IgD-negative memory B cell (primary cell): ENCODE data around the gene SMAP2. TPM values are rescaled to one million over a fixed set of nuclear protein-coding genes. Genes with fewer than 3 reads are reported as not detected.
"Not testable (repeated sequence)": the region's sequence is repeated elsewhere in the genome, so short reads cannot be mapped to it uniquely, and the experiment has no call there.

Experiments used
- H3K27ac Mint-ChIP-seq, 3 donors: one replicate each; pipeline ENCODE4 v1.8.0; 2020 to 2022; ENCODE audit warnings: mild to moderate bottlenecking in 3 of 3, mixed read lengths in 3 of 3, moderate library complexity in 1 of 3
- H3K27me3 Mint-ChIP-seq: one replicate; pipeline ENCODE4 v1.8.0; 2021; ENCODE audit warnings: mixed read lengths
- H3K36me3 Mint-ChIP-seq: one replicate; pipeline ENCODE4 v1.8.0; 2020; ENCODE audit warnings: mild to moderate bottlenecking, mixed read lengths
- H3K4me1 Mint-ChIP-seq, 3 donors: one replicate each; pipeline ENCODE4 v1.8.0; 2020 to 2022; ENCODE audit warnings: mixed read lengths in 3 of 3, mild to moderate bottlenecking in 1 of 3
- H3K4me3 Mint-ChIP-seq, 4 donors: one replicate each; pipeline ENCODE4 v1.8.0; 2020 to 2022; ENCODE audit warnings: mild to moderate bottlenecking in 4 of 4, mixed read lengths in 4 of 4, moderate library complexity in 3 of 4
- H3K9me3 Mint-ChIP-seq, 3 donors: one replicate each; pipeline ENCODE4 v1.8.0; 2020 to 2021; ENCODE audit warnings: mixed read lengths in 3 of 3, mild to moderate bottlenecking in 1 of 3
- polyA plus RNA-seq: library from polyadenylated mRNA; unstranded; fragments of 300-500 nt; fragmentation: Illumina TruSeq; gene quantifications from one replicate; pipeline ENCODE4 v1.2.3, GENCODE V29; 2021

Gene SMAP2
- 624 TPM for polyA plus RNA-seq

GRCh38 chr1:40373323-40374283, at the start of gene SMAP2:
Gene SMAP2, plus strand, starts transcription at chr1:40373727. Its CDS starts 394 bp downstream, at chr1:40374121.
- peak within 1 kb of the TSS; percentile 94 to 99 (median 98) for H3K27ac Mint-ChIP-seq
- H3K4me3 Mint-ChIP-seq: peak within 1 kb of the TSS; percentile 93 to 100 (median 100)
- no peaks in the 10 kb centered on the region for H3K27me3 Mint-ChIP-seq

GRCh38 chr1:40331403-40331802, 42.1 kb upstream of the SMAP2 start:
- not testable (repeated sequence) for H3K4me3 Mint-ChIP-seq, H3K36me3 Mint-ChIP-seq, H3K4me1 Mint-ChIP-seq, H3K9me3 Mint-ChIP-seq, H3K27me3 Mint-ChIP-seq, H3K27ac Mint-ChIP-seq

More at GRCh38 chr1:40373323-40374283, at the start of gene SMAP2:
- peaks cover 0 to 2% (median 0%) of the 10 kb centered on the region in 3 donors for H3K9me3 Mint-ChIP-seq
- H3K36me3 Mint-ChIP-seq: peaks cover 12% of the 10 kb centered on the region
- H3K4me1 Mint-ChIP-seq: peaks cover 15 to 37% (median 31%) of the 10 kb centered on the region in 3 donors

GRCh38 chr1:40332695-40333094, 40.8 kb upstream of the SMAP2 start:
- Mint-ChIP-seq H3K4me1 (no peaks in the 10 kb centered on the region), H3K36me3 (no peaks in the 10 kb centered on the region), H3K4me3 (no peak overlapping the region), H3K9me3 (peaks cover 0 to 5% (median 3%) of the 10 kb centered on the region in 3 donors), H3K27ac (peak overlapping the region in 1 of 3 donors; percentile 16), H3K27me3 (no peaks in the 10 kb centered on the region)

GRCh38 chr1:40337443-40337842, 36.1 kb upstream of the SMAP2 start:
- Mint-ChIP-seq H3K27me3 (no peaks in the 10 kb centered on the region), H3K27ac (peak overlapping the region in 1 of 3 donors; percentile 51), H3K4me1 (peaks cover 21 to 29% (median 27%) of the 10 kb centered on the region in 3 donors), H3K9me3 (peaks cover 0 to 3% (median 0%) of the 10 kb centered on the region in 3 donors), H3K36me3 (no peaks in the 10 kb centered on the region), H3K4me3 (no peak overlapping the region)

- Mint-ChIP-seq H3K27me3 (no peaks in the 10 kb centered on the region), H3K27ac (peak overlapping the region in 2 of 3 donors; percentile 0 to 1), H3K4me1 (peaks cover 25 to 34% (median 32%) of the 10 kb centered on the region in 3 donors), H3K36me3 (no peaks in the 10 kb centered on the region), H3K9me3 (no peaks in the 10 kb centered on the region), H3K4me3 (peak overlapping the region in 2 of 4 donors; percentile 41 to 42)
These were observed 34.6 kb upstream of the SMAP2 start for GRCh38 chr1:40338745-40339419.

- Mint-ChIP-seq H3K4me1 (peaks cover 33 to 41% (median 39%) of the 10 kb centered on the region in 3 donors), H3K27me3 (no peaks in the 10 kb centered on the region), H3K36me3 (peaks cover 3% of the 10 kb centered on the region), H3K4me3 (peak overlapping the region in 1 of 4 donors; percentile 5), H3K27ac (peak overlapping the region in 1 of 3 donors; percentile 18), H3K9me3 (no peaks in the 10 kb centered on the region)
These were observed 33.9 kb upstream of the SMAP2 start for GRCh38 chr1:40339420-40340323.

GRCh38 chr1:40341491-40342380, 31.8 kb upstream of the SMAP2 start:
- Mint-ChIP-seq H3K27ac (peak overlapping the region; percentile 9 to 82 (median 40)), H3K4me1 (peaks cover 37 to 51% (median 46%) of the 10 kb centered on the region in 3 donors), H3K9me3 (no peaks in the 10 kb centered on the region), H3K4me3 (peak overlapping the region in 3 of 4 donors; percentile 15 to 29 (median 27)), H3K27me3 (no peaks in the 10 kb centered on the region), H3K36me3 (peaks cover 3% of the 10 kb centered on the region)

- Mint-ChIP-seq H3K4me1 (peaks cover 37 to 51% (median 46%) of the 10 kb centered on the region in 3 donors), H3K4me3 (peak overlapping the region in 3 of 4 donors; percentile 15 to 29 (median 27)), H3K27ac (peak overlapping the region; percentile 9 to 82 (median 40))
- not testable (repeated sequence) for H3K9me3 Mint-ChIP-seq, H3K36me3 Mint-ChIP-seq, H3K27me3 Mint-ChIP-seq
These were observed 31.2 kb upstream of the SMAP2 start for GRCh38 chr1:40342381-40342717.

GRCh38 chr1:40344597-40344996, 28.9 kb upstream of the SMAP2 start:
- H3K4me1 Mint-ChIP-seq: peaks cover 32 to 47% (median 44%) of the 10 kb centered on the region in 3 donors
- peak overlapping the region; percentile 11 to 84 (median 76) for H3K4me3 Mint-ChIP-seq
- no peaks in the 10 kb centered on the region for H3K27me3 Mint-ChIP-seq
- peak overlapping the region; percentile 2 to 78 (median 34) for H3K27ac Mint-ChIP-seq
- H3K36me3 Mint-ChIP-seq: peaks cover 3% of the 10 kb centered on the region
- no peaks in the 10 kb centered on the region for H3K9me3 Mint-ChIP-seq

- H3K27ac Mint-ChIP-seq: peak overlapping the region in 1 of 3 donors; percentile 6
- no peaks in the 10 kb centered on the region for H3K27me3 Mint-ChIP-seq
- H3K9me3 Mint-ChIP-seq: no peaks in the 10 kb centered on the region
- peaks cover 26 to 39% (median 37%) of the 10 kb centered on the region in 3 donors for H3K4me1 Mint-ChIP-seq
- peak overlapping the region in 2 of 4 donors; percentile 14 to 86 for H3K4me3 Mint-ChIP-seq
- H3K36me3 Mint-ChIP-seq: no peaks in the 10 kb centered on the region
These were observed 23.1 kb upstream of the SMAP2 start for GRCh38 chr1:40350391-40350790.

GRCh38 chr1:40351124-40351523, 22.4 kb upstream of the SMAP2 start:
- no peaks in the 10 kb centered on the region for H3K36me3 Mint-ChIP-seq
- no peaks in the 10 kb centered on the region for H3K27me3 Mint-ChIP-seq
- H3K27ac Mint-ChIP-seq: no peak overlapping the region
- no peaks in the 10 kb centered on the region for H3K9me3 Mint-ChIP-seq
- peak overlapping the region in 2 of 4 donors; percentile 14 to 45 for H3K4me3 Mint-ChIP-seq
- peaks cover 26 to 39% (median 36%) of the 10 kb centered on the region in 3 donors for H3K4me1 Mint-ChIP-seq

- H3K27me3 Mint-ChIP-seq: no peaks in the 10 kb centered on the region
- H3K4me3 Mint-ChIP-seq: peak overlapping the region in 2 of 4 donors; percentile 56 to 86
- H3K9me3 Mint-ChIP-seq: no peaks in the 10 kb centered on the region
- peaks cover 31 to 44% (median 40%) of the 10 kb centered on the region in 3 donors for H3K4me1 Mint-ChIP-seq
- no peaks in the 10 kb centered on the region for H3K36me3 Mint-ChIP-seq
- peak overlapping the region in 2 of 3 donors; percentile 60 to 90 for H3K27ac Mint-ChIP-seq
These were observed 21.4 kb upstream of the SMAP2 start for GRCh38 chr1:40352126-40352525.

GRCh38 chr1:40353082-40353481, 20.4 kb upstream of the SMAP2 start:
- no peaks in the 10 kb centered on the region for H3K27me3 Mint-ChIP-seq
- H3K4me3 Mint-ChIP-seq: no peak overlapping the region
- H3K27ac Mint-ChIP-seq: peak overlapping the region in 2 of 3 donors; percentile 71 to 74
- peaks cover 31 to 44% (median 40%) of the 10 kb centered on the region in 3 donors for H3K4me1 Mint-ChIP-seq
- H3K9me3 Mint-ChIP-seq: no peaks in the 10 kb centered on the region
- no peaks in the 10 kb centered on the region for H3K36me3 Mint-ChIP-seq
